GM12873 (cell line): ENCODE data around the gene GDF10.

Experiments used
- TF ChIP-seq, protein P1 (sequence below): IDR thresholded peaks from 2 replicates; pipeline ENCODE4 v1.5.1; 2012; ENCODE audit warnings: low read depth, mild to moderate bottlenecking, moderate library complexity, low read length, control low read depth; ENCODE audit not compliant: insufficient read depth; ENCODE audit errors: missing control alignments

GDF10 gene

DNA sequence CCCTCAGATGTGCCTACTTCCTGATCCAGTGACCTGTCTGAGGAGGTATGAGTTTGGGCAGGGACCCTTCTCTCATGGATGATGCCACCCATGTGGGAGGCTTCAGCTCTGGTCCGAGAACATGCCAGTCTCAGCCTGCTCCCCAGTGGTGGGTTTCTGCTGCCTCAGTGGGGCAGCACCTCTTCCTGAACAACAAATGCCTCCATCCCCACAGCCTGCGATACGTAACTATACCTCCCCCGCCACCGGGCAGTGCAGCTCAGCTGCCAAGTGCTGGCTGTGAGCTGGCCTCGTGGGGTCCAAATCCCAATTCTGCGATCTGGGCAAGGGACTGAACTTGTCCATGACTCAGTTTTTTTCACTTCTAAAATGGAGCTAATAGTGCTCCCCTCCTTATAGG is 3.1 kb downstream of the GDF10 start:
- TF ChIP-seq, protein P1, sequence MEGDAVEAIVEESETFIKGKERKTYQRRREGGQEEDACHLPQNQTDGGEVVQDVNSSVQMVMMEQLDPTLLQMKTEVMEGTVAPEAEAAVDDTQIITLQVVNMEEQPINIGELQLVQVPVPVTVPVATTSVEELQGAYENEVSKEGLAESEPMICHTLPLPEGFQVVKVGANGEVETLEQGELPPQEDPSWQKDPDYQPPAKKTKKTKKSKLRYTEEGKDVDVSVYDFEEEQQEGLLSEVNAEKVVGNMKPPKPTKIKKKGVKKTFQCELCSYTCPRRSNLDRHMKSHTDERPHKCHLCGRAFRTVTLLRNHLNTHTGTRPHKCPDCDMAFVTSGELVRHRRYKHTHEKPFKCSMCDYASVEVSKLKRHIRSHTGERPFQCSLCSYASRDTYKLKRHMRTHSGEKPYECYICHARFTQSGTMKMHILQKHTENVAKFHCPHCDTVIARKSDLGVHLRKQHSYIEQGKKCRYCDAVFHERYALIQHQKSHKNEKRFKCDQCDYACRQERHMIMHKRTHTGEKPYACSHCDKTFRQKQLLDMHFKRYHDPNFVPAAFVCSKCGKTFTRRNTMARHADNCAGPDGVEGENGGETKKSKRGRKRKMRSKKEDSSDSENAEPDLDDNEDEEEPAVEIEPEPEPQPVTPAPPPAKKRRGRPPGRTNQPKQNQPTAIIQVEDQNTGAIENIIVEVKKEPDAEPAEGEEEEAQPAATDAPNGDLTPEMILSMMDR = no peak

DNA sequence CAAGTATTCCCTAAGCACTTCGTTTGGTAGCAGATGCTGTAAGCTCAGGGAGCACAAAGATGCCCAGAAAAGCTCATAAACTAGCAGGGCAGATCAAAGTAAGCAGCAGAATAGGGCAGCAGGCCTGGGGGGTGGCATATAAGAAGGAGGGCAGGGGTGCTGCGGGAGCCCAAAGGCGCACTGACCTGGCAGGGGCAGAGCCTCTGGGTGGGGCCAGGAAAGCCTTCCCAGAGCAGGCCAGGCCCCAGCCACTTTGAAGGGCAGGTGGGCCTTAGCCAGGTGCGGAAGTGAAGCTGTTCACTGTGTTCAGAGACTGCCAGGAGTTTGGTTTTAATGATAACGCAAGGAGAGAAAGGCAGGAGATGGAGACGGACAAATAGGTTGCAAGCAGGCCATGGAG is 3.9 kb downstream of the GDF10 start:
- TF ChIP-seq, protein P1 = no peak

DNA sequence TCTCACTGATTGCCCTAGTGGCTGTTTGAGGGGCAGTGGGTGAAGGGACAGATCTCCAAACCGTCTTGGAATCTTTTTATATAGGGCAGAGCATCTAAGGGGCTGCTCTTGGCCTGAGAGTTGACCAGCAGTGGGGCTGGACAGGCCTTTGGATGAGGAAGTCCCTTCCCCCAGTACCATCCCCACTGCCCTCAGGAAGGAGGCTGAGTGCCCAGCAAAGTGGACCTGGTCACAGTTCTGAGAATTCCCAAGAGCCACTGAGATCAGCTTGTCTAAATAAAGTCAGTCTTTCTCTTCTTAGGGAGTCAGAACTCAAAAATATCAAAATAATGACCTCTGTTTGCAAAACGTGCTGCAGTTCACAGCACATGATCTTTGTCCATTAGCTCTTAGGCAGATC is 5.6 kb downstream of the GDF10 start:
- TF ChIP-seq, protein P1 = no peak

DNA sequence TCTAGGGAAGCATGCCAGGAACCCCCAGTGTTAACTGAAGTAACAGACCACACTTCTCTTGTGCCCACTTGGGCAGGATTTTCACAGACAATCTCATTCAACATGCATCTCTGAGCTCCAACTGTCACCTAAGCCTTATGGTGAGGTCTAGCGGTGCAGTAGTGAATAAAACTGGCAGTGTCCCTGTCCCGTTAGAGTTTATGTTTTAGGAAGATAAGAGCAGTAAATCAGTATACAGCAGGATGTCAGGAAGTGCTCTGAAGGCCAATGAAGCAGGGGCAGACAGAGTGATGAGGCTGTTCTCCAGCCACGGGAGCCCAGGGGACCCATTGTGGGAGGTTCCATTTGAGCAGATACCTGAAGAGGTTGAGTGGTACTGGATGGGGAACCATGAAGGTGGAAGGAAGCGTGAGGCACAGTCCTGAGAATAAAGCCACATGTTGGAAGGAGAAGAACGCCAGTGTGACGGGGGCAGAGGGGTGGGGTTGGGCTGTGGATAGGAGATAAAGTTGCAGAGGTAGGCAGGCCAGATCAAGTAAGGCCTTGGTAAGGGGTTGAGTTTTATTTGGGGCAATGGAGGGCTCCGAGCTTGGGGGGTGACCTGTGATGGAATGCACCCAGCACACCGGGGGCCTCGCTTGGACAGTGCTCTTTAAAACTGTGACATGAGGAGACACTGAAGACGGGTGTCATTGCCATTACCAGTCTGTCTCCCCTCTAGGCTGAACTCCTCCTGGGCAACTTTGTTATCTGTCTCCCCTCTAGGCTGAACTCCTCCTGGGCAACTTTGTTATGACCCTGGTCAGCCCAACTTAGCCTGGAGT is 6.6 kb downstream of the GDF10 start:
- TF ChIP-seq, protein P1 = no peak

DNA sequence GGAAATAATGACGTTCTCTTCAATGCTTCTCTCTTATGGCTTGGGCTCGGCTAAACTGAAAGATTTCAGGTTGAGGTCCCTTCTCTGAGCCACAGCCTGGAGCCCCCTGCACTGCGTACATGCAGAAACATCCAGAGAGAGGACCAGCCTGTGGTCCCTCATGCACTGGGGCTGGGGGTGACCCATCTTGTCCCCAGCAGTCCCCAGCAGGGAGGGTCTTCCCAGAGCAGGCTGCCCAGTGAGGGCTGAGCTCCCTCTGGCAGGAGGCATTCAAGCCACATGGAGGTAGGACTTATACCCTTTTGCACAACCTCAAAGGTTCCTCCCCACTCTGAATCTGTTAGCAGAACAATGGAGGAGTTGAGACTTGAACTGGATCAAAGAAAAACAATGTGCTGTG is 7.4 kb downstream of the GDF10 start:
- TF ChIP-seq, protein P1 = no peak

DNA sequence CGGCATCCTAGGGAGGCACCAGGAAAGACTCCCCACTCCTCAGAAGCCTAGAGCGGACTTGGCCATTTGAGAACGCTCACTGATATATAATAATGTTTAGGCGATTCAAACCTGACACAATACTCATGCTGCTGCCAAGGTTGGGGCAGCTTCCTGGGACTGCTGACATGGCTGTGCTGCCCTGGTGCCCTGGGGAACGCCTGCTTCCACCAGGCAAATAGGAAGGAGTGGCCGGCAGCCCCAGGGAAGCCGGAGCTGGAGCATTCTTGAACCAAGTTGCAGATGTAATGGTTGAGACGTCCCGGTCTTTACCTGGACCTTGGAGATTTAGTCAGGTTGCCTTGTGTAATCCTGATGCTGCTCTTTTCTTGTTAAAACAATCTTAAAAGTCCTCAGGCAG is 8.8 kb downstream of the GDF10 start:
- TF ChIP-seq, protein P1 = no peak

DNA sequence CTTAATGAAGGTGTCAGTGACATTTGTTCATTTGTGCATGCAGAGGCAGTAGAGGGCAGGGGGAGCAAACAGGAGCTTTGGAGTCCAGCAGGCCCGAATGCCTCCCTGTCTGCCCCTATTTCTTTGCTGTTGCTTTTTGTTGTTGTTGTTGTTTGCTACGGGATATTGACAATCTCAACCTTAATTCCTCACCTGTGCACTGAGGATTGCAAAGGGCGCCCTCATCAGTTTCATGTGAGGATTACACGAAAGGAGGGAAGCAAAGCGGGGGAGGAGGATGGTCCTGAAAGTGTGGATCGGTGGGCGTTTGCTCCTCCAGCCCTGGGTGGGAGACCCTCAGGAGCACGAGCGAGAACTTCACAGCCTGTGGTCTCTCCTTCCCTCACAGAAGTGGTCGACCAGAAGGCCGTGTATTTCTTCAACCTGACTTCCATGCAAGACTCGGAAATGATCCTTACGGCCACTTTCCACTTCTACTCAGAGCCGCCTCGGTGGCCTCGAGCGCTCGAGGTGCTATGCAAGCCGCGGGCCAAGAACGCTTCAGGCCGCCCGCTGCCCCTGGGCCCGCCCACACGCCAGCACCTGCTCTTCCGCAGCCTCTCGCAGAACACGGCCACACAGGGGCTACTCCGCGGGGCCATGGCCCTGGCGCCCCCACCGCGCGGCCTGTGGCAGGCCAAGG is 9.6 kb downstream of the GDF10 start:
- TF ChIP-seq, protein P1 = peak; percentile 45
